Renal cortical epithelial cell (primary cell): ENCODE data around the gene TNFAIP8. TPM values are rescaled to one million over a fixed set of nuclear protein-coding genes. Genes with fewer than 3 reads are reported as not detected.

Experiments used
- DNase-seq: peaks from one replicate; pipeline ENCODE4 v3.0.0-alpha.2; 2011; ENCODE audit warnings: low read depth
- total RNA-seq: library from RNA; depleted of rRNA; stranded (reverse); fragments of >200 nt; gene quantifications from 2 replicates; pipeline ENCODE4 v1.2.3, GENCODE V29; 2014

The TNFAIP8 gene
- total RNA-seq, 1 donor from 2014 or later: 57.9 TPM

GRCh38 chr5:119328753-119329602 lies 26.8 kb upstream of the TNFAIP8 start:
- no peak for DNase-seq

- no peak for DNase-seq
Observed at GRCh38 chr5:119329666-119330065, 26.2 kb upstream of the TNFAIP8 start.

- no peak for DNase-seq
Observed at GRCh38 chr5:119330367-119331183, 25.2 kb upstream of the TNFAIP8 start.

- no peak for DNase-seq
Observed at GRCh38 chr5:119331566-119332095, 24.2 kb upstream of the TNFAIP8 start.

- no peak for DNase-seq
Observed at GRCh38 chr5:119332208-119332607, 23.6 kb upstream of the TNFAIP8 start.

GRCh38 chr5:119332978-119333401 lies 22.8 kb upstream of the TNFAIP8 start:
- DNase-seq: peak; percentile 44

- DNase-seq: peak; percentile 39
Observed at GRCh38 chr5:119333421-119333851, 22.4 kb upstream of the TNFAIP8 start.

GRCh38 chr5:119335261-119335677 lies 20.6 kb upstream of the TNFAIP8 start:
- DNase-seq: no peak

- DNase-seq: no peak
Observed at GRCh38 chr5:119336262-119336661, 19.6 kb upstream of the TNFAIP8 start.

- DNase-seq: no peak
Observed at GRCh38 chr5:119336845-119337580, 18.8 kb upstream of the TNFAIP8 start.

- DNase-seq: no peak
Observed at GRCh38 chr5:119338326-119338946, 17.4 kb upstream of the TNFAIP8 start.

GRCh38 chr5:119339344-119339743 lies 16.5 kb upstream of the TNFAIP8 start:
- no peak for DNase-seq

GRCh38 chr5:119339965-119340364 lies 15.9 kb upstream of the TNFAIP8 start:
- no peak for DNase-seq

GRCh38 chr5:119340597-119341218 lies 15.1 kb upstream of the TNFAIP8 start:
- no peak for DNase-seq

- DNase-seq: no peak
Observed at GRCh38 chr5:119341452-119342349, 14.1 kb upstream of the TNFAIP8 start.

- DNase-seq: no peak
Observed at GRCh38 chr5:119342406-119342805, 13.4 kb upstream of the TNFAIP8 start.

- DNase-seq: no peak
Observed at GRCh38 chr5:119343052-119343451, 12.8 kb upstream of the TNFAIP8 start.

- DNase-seq: no peak
Observed at GRCh38 chr5:119343766-119344165, 12.1 kb upstream of the TNFAIP8 start.

GRCh38 chr5:119344231-119344630 lies 11.6 kb upstream of the TNFAIP8 start:
- no peak for DNase-seq

GRCh38 chr5:119345861-119346260 lies 10.0 kb upstream of the TNFAIP8 start:
- no peak for DNase-seq
